HG03175 (cell line): ENCODE data around the gene MRGPRX4.

Source experiments
- ATAC-seq: cut with Tn5 transposase; IDR thresholded peaks from one replicate; pipeline ENCODE4 v1.9.1; 2021; ENCODE audit warnings: mild to moderate bottlenecking, moderate library complexity; ENCODE audit not compliant: unreplicated experiment

Gene MRGPRX4

DNA sequence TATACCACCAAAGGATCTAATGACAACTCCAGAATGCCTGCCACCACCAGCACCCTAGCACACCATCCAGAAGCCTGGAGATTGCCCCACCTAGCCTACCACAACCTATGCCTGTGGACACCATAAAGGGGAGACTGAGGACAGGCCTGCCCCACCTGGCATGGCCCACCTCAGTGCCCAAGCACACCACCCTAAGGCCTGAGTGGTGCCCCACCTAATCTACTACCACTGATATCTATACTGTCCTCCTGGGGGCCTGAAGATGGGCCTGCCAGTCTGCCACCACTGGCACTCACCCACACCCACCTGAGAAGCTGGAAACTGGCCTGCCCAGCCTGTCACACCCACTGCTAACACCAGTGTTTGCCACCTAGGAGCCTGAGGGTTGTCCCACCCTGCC is 32.1 kb downstream of the MRGPRX4 start:
- ATAC-seq = no peak

DNA sequence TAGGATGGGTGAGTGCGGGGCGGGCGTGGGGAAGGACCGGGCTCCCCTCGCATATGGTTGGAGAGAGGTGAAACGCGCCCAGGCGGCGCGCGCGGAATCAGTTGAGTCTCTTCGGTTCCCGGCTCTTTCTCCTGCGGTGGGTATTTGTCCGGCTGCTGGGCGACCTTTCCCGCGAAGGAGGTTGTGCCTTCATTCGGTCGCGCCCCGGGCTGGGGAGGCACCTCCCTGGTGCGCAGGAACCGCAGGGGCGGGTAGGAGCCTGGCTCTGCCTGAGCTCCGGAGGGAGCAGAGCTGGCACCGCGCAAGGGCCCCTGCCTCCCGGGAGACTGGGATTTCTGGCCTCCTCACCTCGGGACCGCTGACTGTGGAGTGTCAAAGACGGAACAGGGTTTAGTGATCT is 36.4 kb downstream of the MRGPRX4 start:
- ATAC-seq = no peak

DNA sequence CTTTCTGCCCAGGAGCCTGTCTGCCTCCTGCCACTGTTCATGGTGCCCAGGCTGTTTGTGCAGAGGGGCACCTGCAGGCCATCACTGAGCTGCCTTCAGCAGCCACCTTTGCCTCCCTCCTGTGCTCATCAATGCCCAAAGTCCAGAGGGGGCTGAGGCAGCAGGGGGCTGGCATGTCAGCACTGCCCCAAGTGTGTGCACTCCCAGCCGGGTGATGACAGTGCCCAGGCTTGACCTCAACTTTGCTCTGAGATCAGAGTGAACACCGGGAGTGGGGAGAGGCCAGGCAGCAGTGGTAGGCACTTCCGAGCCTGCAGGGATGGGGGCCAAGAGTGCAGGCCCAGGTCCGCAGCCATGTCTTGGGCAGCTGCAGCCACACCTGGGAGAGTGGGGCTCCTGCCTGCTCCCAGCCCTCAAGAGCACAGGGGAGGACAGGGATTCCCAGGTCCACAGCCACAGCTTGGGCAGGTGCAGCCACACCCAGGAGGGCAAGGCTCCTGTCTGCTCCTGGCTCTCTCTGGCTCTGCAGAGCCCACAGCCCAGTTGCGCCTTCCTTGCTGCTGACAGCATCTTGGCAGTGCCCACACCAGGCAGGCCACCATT is 48.7 kb downstream of the MRGPRX4 start:
- no peak for ATAC-seq

DNA sequence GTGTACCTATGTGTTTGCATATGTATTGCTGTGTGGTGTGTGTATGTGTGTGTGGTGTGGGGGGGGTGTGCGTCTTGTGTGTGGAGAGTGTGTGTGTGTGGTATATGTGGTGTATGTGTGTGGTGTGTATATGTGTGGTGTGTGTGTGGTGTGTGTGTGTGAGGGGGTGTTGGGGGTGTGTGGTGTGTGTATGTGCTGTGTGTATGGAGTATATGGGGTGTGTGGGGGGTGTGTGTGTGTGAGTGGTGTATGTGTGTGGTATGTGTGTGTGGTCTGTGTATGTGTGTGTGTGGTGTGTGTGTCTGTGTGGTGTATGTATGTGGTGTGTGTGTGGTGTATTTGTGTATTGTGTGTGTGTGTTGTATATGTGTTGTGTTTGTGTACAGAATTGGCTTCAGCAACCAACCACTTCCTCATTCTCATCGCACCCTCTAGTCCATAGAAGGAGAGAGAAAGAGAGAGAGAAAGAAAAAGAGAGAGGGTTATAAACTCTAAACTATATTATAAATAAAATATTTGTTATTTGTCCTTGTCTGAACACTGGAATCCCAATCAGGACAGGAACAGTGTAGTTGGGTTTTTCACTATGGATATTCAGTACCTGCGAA is 50.3 kb downstream of the MRGPRX4 start:
- no peak for ATAC-seq
